HL-60 (cell line): ENCODE data around the gene INKA2.
A peak's percentile ranks its signal among the peaks of the same experiment; 100 is the strongest.

Experiments used
- DNase-seq, 2 experiments: peaks; one replicate each; pipeline ENCODE4 v3.0.0-alpha.2; 2010 to 2020; ENCODE audit warnings: low read depth in 1 of 2, low spot score in 1 of 2
- H3K27ac ChIP-seq: fragments of 250-450 bp; sonication (Bioruptor Pico); replicated peaks from 2 replicates; pipeline ENCODE4 v1.5.1; 2020; ENCODE audit warnings: mild to moderate bottlenecking, moderate library complexity
- H3K27me3 ChIP-seq: fragments of 250-450 bp; sonication (Bioruptor Pico); 2 replicates; pipeline ENCODE4 v1.5.1; 2021; ENCODE audit warnings: mild to moderate bottlenecking, moderate library complexity; ENCODE audit not compliant: insufficient read depth, poor library complexity, severe bottlenecking
- H3K4me3 ChIP-seq: replicated peaks from 2 replicates; pipeline ENCODE4 v1.5.1; 2011; ENCODE audit warnings: mild to moderate bottlenecking, control low read depth, low read length; ENCODE audit not compliant: insufficient read depth
- GABPA ChIP-seq: IDR thresholded peaks from 2 replicates; pipeline ENCODE4 v1.6.1; 2012; ENCODE audit warnings: low read depth
- POLR2AphosphoS5 ChIP-seq: IDR thresholded peaks from 2 replicates; pipeline ENCODE4 v1.6.1; 2012; ENCODE audit warnings: low read depth
- REST ChIP-seq: IDR thresholded peaks from 2 replicates; pipeline ENCODE4 v1.6.1; 2012; ENCODE audit warnings: low read depth; ENCODE audit not compliant: insufficient replicate concordance
- SPI1 ChIP-seq: IDR thresholded peaks from 2 replicates; pipeline ENCODE4 v1.6.1; 2012; ENCODE audit warnings: low read depth, mild to moderate bottlenecking, borderline replicate concordance
- TF ChIP-seq, protein P1 (sequence below): IDR thresholded peaks from one replicate; pipeline ENCODE4 v1.5.1; 2011; ENCODE audit warnings: low read length, control low read depth, inconsistent platforms; ENCODE audit not compliant: insufficient read depth

The INKA2 gene

GRCh38 chr1:111717450-111717849 lies 21.7 kb downstream of the INKA2 start:
- DNase-seq = no peak
- H3K27ac ChIP-seq = no peak overlapping the region
- no peaks in the 10 kb centered on the region for H3K27me3 ChIP-seq
- no peak overlapping the region for H3K4me3 ChIP-seq
- TF ChIP-seq GABPA = no peak
- TF ChIP-seq POLR2AphosphoS5 = no peak
- no peak for TF ChIP-seq REST
- no peak for TF ChIP-seq SPI1

DNA sequence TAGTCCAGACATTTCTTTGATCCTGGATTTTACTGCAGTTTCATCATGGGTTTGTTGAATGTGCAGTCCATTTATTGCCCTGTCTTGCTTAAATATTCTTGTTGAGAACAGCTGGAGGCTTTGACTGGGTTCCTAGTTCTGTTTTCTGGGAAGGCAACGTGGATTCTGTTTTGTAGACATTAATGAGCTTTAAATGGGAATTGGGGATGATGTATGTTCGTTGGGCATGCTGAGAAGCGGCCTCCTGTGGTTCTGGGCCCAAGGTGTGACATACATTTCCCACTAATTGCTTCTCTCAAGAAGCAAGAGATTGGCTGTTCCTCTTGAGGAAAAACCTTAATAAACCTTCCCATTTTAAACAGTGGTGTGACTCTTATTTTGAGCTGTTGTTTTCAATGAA lies 22.9 kb downstream of the INKA2 start:
- no peak for DNase-seq
- H3K27ac ChIP-seq = no peak overlapping the region
- H3K4me3 ChIP-seq = no peak overlapping the region
- TF ChIP-seq GABPA (no peak), POLR2AphosphoS5 (no peak), REST (no peak), SPI1 (no peak)
- TF ChIP-seq, protein P1, sequence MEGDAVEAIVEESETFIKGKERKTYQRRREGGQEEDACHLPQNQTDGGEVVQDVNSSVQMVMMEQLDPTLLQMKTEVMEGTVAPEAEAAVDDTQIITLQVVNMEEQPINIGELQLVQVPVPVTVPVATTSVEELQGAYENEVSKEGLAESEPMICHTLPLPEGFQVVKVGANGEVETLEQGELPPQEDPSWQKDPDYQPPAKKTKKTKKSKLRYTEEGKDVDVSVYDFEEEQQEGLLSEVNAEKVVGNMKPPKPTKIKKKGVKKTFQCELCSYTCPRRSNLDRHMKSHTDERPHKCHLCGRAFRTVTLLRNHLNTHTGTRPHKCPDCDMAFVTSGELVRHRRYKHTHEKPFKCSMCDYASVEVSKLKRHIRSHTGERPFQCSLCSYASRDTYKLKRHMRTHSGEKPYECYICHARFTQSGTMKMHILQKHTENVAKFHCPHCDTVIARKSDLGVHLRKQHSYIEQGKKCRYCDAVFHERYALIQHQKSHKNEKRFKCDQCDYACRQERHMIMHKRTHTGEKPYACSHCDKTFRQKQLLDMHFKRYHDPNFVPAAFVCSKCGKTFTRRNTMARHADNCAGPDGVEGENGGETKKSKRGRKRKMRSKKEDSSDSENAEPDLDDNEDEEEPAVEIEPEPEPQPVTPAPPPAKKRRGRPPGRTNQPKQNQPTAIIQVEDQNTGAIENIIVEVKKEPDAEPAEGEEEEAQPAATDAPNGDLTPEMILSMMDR = no peak
- H3K27me3 ChIP-seq = no peaks in the 10 kb centered on the region

DNA sequence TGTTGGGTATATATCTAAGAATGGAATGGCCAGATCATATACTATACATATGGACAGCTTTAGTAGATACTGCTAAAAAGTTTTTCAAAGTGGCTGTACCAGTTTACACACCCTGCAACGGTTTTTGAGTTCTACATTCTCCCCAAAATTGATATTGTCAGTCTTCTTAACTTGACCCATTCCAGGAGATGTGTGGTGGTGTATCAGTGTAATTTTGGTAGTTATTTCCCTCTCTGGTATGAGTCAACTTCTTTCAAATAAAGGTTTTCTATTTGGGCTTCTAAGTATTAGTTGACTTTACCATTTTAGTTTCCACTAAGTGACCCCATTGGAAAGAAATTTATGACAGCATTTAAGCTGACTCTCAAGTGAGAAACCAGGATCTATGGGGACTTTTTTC lies 29.2 kb downstream of the INKA2 start:
- TF ChIP-seq SPI1 (no peak), GABPA (no peak), REST (no peak), POLR2AphosphoS5 (no peak)
- TF ChIP-seq, protein P1 = no peak
- Histone ChIP-seq H3K27ac (no peak overlapping the region), H3K27me3 (no peaks in the 10 kb centered on the region), H3K4me3 (no peak overlapping the region)
- DNase-seq = no peak

DNA sequence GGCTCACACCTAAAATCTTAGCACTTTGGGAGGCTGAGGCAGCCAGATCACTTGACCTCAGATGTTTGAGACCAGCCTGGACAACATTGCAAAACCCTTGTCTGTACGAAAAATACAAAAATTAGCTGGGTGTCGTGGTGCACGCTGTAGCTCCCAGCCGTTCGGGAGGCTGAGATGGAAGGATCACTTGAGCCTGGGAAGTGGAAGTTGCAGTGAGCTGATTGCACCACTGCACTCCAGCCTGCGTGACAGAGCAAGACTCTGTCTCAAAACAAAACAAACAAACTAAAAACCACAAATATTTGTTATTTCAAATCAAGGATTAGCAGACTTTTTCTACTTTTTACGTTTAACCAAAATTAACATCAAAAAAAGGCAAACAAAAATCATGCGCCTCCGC lies 31.3 kb downstream of the INKA2 start:
- Histone ChIP-seq H3K27me3 (no peaks in the 10 kb centered on the region), H3K4me3 (no peak overlapping the region), H3K27ac (peak overlapping the region; percentile 33)
- peak in 1 of 2 experiments; percentile 60 for DNase-seq
- TF ChIP-seq GABPA = no peak
- TF ChIP-seq SPI1 = no peak
- TF ChIP-seq POLR2AphosphoS5 = no peak
- TF ChIP-seq, protein P1 = no peak
- no peak for TF ChIP-seq REST
